KMS-11 (cell line): Measurements from ENCODE around the gene MYRF.

Experiments
- H2AFZ ChIP-seq: fragments of 200-600 bp; sonication (generic); 2 replicates; pipeline ENCODE4 v1.6.1; 2016; ENCODE audit warnings: antibody characterized with exemption, mixed run types, low read depth
- H3K27ac ChIP-seq: fragments of 200-600 bp; sonication (generic); 2 replicates; pipeline ENCODE4 v1.6.1; 2016; ENCODE audit warnings: mild to moderate bottlenecking, mixed run types
- H3K27me3 ChIP-seq: fragments of 200-600 bp; sonication (generic); 2 replicates; pipeline ENCODE4 v1.6.1; 2017; ENCODE audit warnings: mild to moderate bottlenecking, low read depth, mixed run types, moderate library complexity; ENCODE audit not compliant: insufficient read depth
- H3K36me3 ChIP-seq: fragments of 200-600 bp; sonication (generic); 2 replicates; pipeline ENCODE4 v1.6.1; 2017; ENCODE audit warnings: mild to moderate bottlenecking, mixed run types; ENCODE audit not compliant: insufficient read depth
- H3K4me1 ChIP-seq: fragments of 200-600 bp; sonication (generic); 2 replicates; pipeline ENCODE4 v1.6.1; 2016; ENCODE audit warnings: mild to moderate bottlenecking, low read depth, mixed run types; ENCODE audit not compliant: poor library complexity, severe bottlenecking
- H3K4me2 ChIP-seq: fragments of 200-600 bp; sonication (generic); 2 replicates; pipeline ENCODE4 v1.7.0; 2016; ENCODE audit warnings: mild to moderate bottlenecking, mixed run types
- H3K4me3 ChIP-seq: fragments of 200-600 bp; sonication (generic); IDR thresholded peaks from 2 replicates; pipeline ENCODE4 v1.6.1; 2017; ENCODE audit warnings: low read depth, low read length, mixed read lengths; ENCODE audit not compliant: insufficient read depth
- H3K79me2 ChIP-seq: fragments of 200-600 bp; sonication (generic); 2 replicates; pipeline ENCODE4 v1.6.1; 2016; ENCODE audit warnings: low read depth, mixed run types; ENCODE audit not compliant: insufficient read depth
- H3K9ac ChIP-seq: fragments of 200-600 bp; sonication (generic); 2 replicates; pipeline ENCODE4 v1.6.1; 2016; ENCODE audit warnings: mild to moderate bottlenecking, mixed run types
- H4K20me1 ChIP-seq: fragments of 200-600 bp; sonication (generic); 2 replicates; pipeline ENCODE4 v1.6.1; 2016; ENCODE audit warnings: mild to moderate bottlenecking, mixed run types; ENCODE audit not compliant: insufficient read depth
- TF ChIP-seq, protein P1 (sequence below): fragments of 200-600 bp; sonication (generic); conservative IDR thresholded peaks from 2 replicates; pipeline ENCODE4 v1.6.1; 2017; ENCODE audit warnings: low read depth, mild to moderate bottlenecking, antibody characterized with exemption, low read length, moderate library complexity, mixed read lengths

MYRF gene

DNA sequence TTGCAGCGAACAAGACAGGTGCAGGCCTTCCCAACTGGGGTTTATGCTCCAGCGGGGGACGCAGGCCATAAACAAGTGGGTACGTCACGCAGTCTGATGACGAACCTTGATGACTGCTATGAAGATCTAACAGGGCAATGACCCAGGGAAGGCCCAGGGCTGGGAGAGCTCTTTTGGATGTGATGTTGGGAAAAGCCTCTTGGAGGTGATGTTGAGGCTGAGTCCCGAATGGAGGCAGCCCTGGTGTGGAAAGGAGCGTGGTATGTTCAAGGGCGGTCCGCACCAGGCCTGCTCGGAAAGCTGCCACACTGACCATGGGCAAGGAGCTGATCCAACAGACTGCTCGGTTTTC, 81.5 kb downstream of the MYRF start:
- Histone ChIP-seq H3K4me3 (no peak overlapping the region), H3K36me3 (no peaks in the 10 kb centered on the region), H3K4me1 (no peaks in the 10 kb centered on the region), H3K4me2 (no peak overlapping the region), H2AFZ (no peak overlapping the region), H3K9ac (no peak overlapping the region), H4K20me1 (no peaks in the 10 kb centered on the region), H3K79me2 (no peaks in the 10 kb centered on the region), H3K27me3 (peaks cover 6% of the 10 kb centered on the region; the same call in 1 of the 2 replicates), H3K27ac (no peak overlapping the region)
- TF ChIP-seq, protein P1, sequence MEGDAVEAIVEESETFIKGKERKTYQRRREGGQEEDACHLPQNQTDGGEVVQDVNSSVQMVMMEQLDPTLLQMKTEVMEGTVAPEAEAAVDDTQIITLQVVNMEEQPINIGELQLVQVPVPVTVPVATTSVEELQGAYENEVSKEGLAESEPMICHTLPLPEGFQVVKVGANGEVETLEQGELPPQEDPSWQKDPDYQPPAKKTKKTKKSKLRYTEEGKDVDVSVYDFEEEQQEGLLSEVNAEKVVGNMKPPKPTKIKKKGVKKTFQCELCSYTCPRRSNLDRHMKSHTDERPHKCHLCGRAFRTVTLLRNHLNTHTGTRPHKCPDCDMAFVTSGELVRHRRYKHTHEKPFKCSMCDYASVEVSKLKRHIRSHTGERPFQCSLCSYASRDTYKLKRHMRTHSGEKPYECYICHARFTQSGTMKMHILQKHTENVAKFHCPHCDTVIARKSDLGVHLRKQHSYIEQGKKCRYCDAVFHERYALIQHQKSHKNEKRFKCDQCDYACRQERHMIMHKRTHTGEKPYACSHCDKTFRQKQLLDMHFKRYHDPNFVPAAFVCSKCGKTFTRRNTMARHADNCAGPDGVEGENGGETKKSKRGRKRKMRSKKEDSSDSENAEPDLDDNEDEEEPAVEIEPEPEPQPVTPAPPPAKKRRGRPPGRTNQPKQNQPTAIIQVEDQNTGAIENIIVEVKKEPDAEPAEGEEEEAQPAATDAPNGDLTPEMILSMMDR = no peak

DNA sequence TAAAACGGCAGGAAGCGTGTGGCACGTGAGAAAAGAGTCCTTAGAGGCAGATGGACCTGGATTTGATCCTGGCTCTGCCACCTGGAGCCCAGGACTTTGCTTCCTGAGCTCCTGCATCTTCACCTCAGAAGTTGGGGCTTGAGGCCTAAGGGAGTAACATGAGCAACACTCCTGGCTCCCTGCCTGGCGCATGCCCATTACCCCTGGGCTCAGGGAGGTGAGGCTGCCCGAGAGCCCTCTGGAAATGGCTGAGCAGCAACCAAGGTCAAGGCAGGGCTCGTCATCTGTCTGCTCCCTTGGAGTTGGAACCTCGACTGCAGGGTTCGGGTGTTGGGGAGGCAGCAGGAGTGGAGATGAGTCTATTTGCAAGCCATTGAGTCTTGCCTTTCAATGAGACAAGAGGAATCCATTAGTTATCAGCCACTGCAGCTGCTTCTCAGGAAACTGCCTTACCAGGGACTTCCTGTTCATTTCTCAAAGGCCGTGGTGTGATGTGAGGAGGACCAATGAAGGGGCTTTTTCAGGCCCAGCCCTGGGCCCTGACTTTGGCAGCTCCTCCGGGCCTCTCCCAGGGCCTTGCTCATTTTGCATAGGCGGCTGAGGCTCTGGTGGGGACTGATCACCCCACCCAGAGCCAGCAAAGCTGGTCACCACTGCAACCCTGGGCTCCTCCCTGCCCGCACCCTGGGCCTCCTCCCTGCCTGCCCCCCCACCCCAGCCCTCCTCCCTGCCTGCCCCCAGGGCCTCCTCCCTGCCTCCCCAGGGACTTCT, 82.0 kb downstream of the MYRF start:
- Histone ChIP-seq H4K20me1 (no peaks in the 10 kb centered on the region), H3K4me1 (no peaks in the 10 kb centered on the region), H3K27me3 (peaks cover 6% of the 10 kb centered on the region; the same call in 1 of the 2 replicates), H3K4me3 (no peak overlapping the region), H3K79me2 (no peaks in the 10 kb centered on the region), H3K9ac (no peak overlapping the region), H3K27ac (no peak overlapping the region), H2AFZ (no peak overlapping the region), H3K36me3 (no peaks in the 10 kb centered on the region), H3K4me2 (no peak overlapping the region)
- TF ChIP-seq, protein P1 = no peak

DNA sequence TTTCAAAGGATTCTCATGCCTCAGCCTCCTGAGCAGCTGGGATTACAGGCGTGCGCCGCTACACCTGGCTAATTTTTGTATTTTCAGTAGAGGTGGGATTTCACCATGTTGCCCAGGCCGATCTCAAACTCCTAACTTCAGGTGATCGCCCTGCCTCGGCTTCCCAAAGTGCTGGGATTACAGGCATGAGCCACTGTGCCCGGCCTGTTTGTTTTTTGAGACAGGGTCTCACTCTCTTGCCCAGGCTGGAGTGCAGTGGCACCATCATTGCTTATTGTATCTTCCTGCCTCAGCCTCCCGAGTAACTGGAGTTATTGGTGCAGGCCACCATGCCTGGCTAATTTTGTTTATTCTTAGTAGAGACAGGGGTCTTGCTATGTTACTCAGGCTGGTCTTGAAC, 83.8 kb downstream of the MYRF start:
- H3K36me3 ChIP-seq = no peaks in the 10 kb centered on the region
- H3K27me3 ChIP-seq = no peaks in the 10 kb centered on the region
- H3K4me2 ChIP-seq = no peak overlapping the region
- no peaks in the 10 kb centered on the region for H3K79me2 ChIP-seq
- H4K20me1 ChIP-seq = no peaks in the 10 kb centered on the region
- H3K27ac ChIP-seq = no peak overlapping the region
- H3K4me3 ChIP-seq = no peak overlapping the region
- no peaks in the 10 kb centered on the region for H3K4me1 ChIP-seq
- H2AFZ ChIP-seq = no peak overlapping the region
- H3K9ac ChIP-seq = no peak overlapping the region
- TF ChIP-seq, protein P1 = no peak

DNA sequence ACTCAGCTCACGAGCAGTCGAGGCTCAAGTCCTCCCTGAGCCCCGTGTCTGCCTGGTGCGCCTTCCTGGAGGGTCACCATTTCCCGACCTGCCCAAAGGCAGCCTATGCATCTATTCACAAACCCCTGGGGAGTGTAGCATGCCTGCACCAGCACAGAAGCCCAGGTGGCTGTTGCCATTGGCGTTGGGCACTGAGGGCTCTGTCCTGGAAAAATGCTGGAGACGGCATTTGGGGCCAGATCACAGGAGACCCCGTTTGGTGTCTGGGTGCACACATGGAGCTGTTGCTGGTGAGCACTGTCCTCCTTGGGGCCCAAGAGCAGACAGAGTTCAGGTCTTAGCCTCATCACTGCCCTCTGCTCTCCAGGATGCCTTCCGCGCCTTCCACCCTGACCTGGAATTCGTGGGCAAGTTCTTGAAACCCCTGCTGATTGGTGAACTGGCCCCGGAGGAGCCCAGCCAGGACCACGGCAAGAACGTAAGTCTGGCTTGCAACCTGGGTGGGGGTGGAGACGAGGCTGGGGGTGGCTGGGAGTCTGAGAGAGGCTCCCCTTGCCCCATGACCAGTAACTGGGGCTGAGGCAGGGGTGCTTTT, 85.1 kb downstream of the MYRF start:
- Histone ChIP-seq H3K9ac (no peak overlapping the region), H3K79me2 (no peaks in the 10 kb centered on the region), H3K36me3 (no peaks in the 10 kb centered on the region)

More for the DNA sequence above, 85.1 kb downstream of the MYRF start:
- Histone ChIP-seq H3K27me3 (no peaks in the 10 kb centered on the region), H4K20me1 (no peaks in the 10 kb centered on the region), H3K27ac (no peak overlapping the region), H3K4me1 (no peaks in the 10 kb centered on the region), H3K4me3 (no peak overlapping the region), H2AFZ (no peak overlapping the region), H3K4me2 (no peak overlapping the region)
- TF ChIP-seq, protein P1 = no peak
